Fibroblast of lung (primary cell): ENCODE measurements around the gene SIPA1L3. TPM values are rescaled to one million over a fixed set of nuclear protein-coding genes. Genes with fewer than 3 reads are reported as not detected.

Experiments
- DNase-seq, 2 donors: peaks; one replicate each; pipeline versions ENCODE4 v3.0.0 to v3.0.0-alpha.2; 2010; ENCODE audit warnings: low read depth in 2 of 2
- H2AFZ ChIP-seq: 2 replicates; pipeline ENCODE4 v1.5.1; 2012; ENCODE audit warnings: low read length, control low read depth, inconsistent platforms
- H3K27ac ChIP-seq: 2 replicates; pipeline ENCODE4 v1.5.1; 2011; ENCODE audit warnings: low read length, control low read depth; ENCODE audit not compliant: insufficient read depth
- H3K27me3 ChIP-seq: 2 replicates; pipeline ENCODE4 v1.5.1; 2011; ENCODE audit warnings: mild to moderate bottlenecking, low read length; ENCODE audit not compliant: control insufficient read depth, insufficient read depth
- H3K36me3 ChIP-seq: 2 replicates; pipeline ENCODE4 v1.5.1; 2011; ENCODE audit warnings: low read length; ENCODE audit not compliant: control insufficient read depth, insufficient read depth
- H3K4me1 ChIP-seq: 2 replicates; pipeline ENCODE4 v1.5.1; 2011; ENCODE audit warnings: low read length; ENCODE audit not compliant: control insufficient read depth, insufficient read depth; ENCODE audit errors: extremely low read depth
- H3K4me2 ChIP-seq: 2 replicates; pipeline ENCODE4 v1.5.1; 2011; ENCODE audit warnings: low read length, control low read depth; ENCODE audit not compliant: insufficient read depth; ENCODE audit errors: extremely low read depth
- H3K4me3 ChIP-seq, 4 experiments: fragments of 200-600 bp in 1 of 4; sonication (generic) in 1 of 4; replicated peaks in 1 of 4; 2 replicates each; pipeline ENCODE4 v1.5.1; 2011 to 2016; ENCODE audit warnings: low read length in 4 of 4, low read depth in 3 of 4, mild to moderate bottlenecking in 3 of 4, control low read depth in 2 of 4, inconsistent platforms in 1 of 4, mixed read lengths in 1 of 4; ENCODE audit not compliant: insufficient read depth in 1 of 4; ENCODE audit errors: control extremely low read depth in 1 of 4
- H3K79me2 ChIP-seq: 2 replicates; pipeline ENCODE4 v1.5.1; 2012; ENCODE audit warnings: mild to moderate bottlenecking, low read length, inconsistent platforms; ENCODE audit not compliant: control insufficient read depth, insufficient read depth
- H3K9ac ChIP-seq: 2 replicates; pipeline ENCODE4 v1.5.1; 2011; ENCODE audit warnings: mild to moderate bottlenecking, low read length, control low read depth; ENCODE audit not compliant: insufficient read depth
- H3K9me3 ChIP-seq: 2 replicates; pipeline ENCODE4 v1.5.1; 2012; ENCODE audit warnings: low read depth, low read length; ENCODE audit not compliant: control insufficient read depth, insufficient read depth
- H4K20me1 ChIP-seq: 2 replicates; pipeline ENCODE4 v1.5.1; 2011; ENCODE audit warnings: low read length; ENCODE audit not compliant: control insufficient read depth, insufficient read depth; ENCODE audit errors: extremely low read depth
- CTCF ChIP-seq, 2 donors: IDR thresholded peaks in 1 of 2; conservative IDR thresholded peaks in 1 of 2; 1 replicate in 1 of 2; 2 replicates in 1 of 2; pipeline ENCODE4 v1.5.1; 2011 to 2012; ENCODE audit warnings: low read length in 2 of 2, control low read depth in 1 of 2, inconsistent platforms in 1 of 2, low read depth in 1 of 2, mild to moderate bottlenecking in 1 of 2
- EZH2 ChIP-seq: IDR thresholded peaks from 2 replicates; pipeline ENCODE4 v1.5.1; 2012; ENCODE audit warnings: low read length, control low read depth, mild to moderate bottlenecking; ENCODE audit errors: missing control alignments
- polyA plus RNA-seq, 2 donors: library from polyadenylated mRNA; depleted of rRNA in 1 of 2; stranded (reverse) in 1 of 2; unstranded in 1 of 2; fragments of >200 nt; gene quantifications; 2 replicates each; pipeline ENCODE4 v1.2.1, GENCODE V29; 2011 to 2012; ENCODE audit warnings: missing spikeins in 1 of 2
- total RNA-seq: library from RNA; depleted of rRNA; stranded (reverse); fragments of >200 nt; gene quantifications from 2 replicates; pipeline ENCODE4 v1.2.1, GENCODE V29; 2014

Gene SIPA1L3
- total and polyA plus RNA-seq, 2 donors (not counting 1 experiment from before 2014, with no cell fraction given), result 3.7 to 10.1 TPM

- no peaks in the 10 kb centered on the region for H3K36me3 ChIP-seq
- peak overlapping the region; percentile 36 for H3K9ac ChIP-seq
- no peaks in the 10 kb centered on the region for H4K20me1 ChIP-seq
- peak in 1 of 2 donors; percentile 74 for DNase-seq
- H3K9me3 ChIP-seq, result no peaks in the 10 kb centered on the region
- H3K4me1 ChIP-seq, result peaks cover 21% of the 10 kb centered on the region
- no peak overlapping the region for H2AFZ ChIP-seq
- peaks cover 22% of the 10 kb centered on the region for H3K79me2 ChIP-seq
- peak overlapping the region; percentile 17 for H3K27ac ChIP-seq
- peak overlapping the region; percentile 17 for H3K4me2 ChIP-seq
- TF ChIP-seq CTCF (conservative IDR thresholded peaks at IDR 0.05 in 1 of 2, IDR thresholded peaks at IDR 0.05 in 1 of 2; ENCODE audit: low read depth in 1 of 2, low read length in 2 of 2) (no peak), EZH2 (no peak)
- no peaks in the 10 kb centered on the region for H3K27me3 ChIP-seq
- H3K4me3 ChIP-seq, result no peak overlapping the region
These were observed 344.0 kb downstream of the SIPA1L3 start for GRCh38 chr19:38250821-38251563.

DNA sequence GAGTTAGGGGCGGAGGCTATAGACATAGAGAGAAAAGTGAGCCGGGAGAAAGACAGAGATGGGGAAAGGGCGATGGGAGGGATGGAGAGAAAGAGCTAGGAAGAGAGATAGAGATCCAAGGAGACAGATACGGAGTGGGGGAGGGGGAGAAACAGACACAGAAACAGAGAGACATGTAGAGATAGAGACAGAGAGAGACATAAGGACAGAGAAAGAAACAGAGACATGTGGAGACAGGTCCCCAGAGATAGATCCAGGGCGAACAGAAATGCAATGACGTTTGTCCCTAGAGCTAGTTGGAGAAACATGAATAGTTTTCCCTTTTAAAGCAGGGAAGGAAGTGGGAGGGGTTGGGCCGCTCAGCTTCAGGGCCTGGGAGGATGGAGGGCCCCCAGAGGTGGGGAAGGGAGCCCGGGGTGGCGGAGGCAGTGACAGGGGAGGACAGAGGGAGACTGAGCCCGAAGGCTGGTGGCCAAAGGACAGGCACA, 344.6 kb downstream of the SIPA1L3 start:
- DNase-seq, result peak in 1 of 2 donors; percentile 41
- H3K36me3 ChIP-seq, result no peaks in the 10 kb centered on the region
- H3K79me2 ChIP-seq, result peaks cover 23% of the 10 kb centered on the region
- H3K4me3 ChIP-seq, result no peak overlapping the region
- TF ChIP-seq CTCF (conservative IDR thresholded peaks at IDR 0.05 in 1 of 2, IDR thresholded peaks at IDR 0.05 in 1 of 2; ENCODE audit: low read depth in 1 of 2, low read length in 2 of 2) (no peak), EZH2 (no peak)
- no peaks in the 10 kb centered on the region for H4K20me1 ChIP-seq
- peak overlapping the region; percentile 36 for H3K9ac ChIP-seq
- peak overlapping the region; percentile 40 for H2AFZ ChIP-seq
- H3K4me2 ChIP-seq, result peak overlapping the region; percentile 17
- no peaks in the 10 kb centered on the region for H3K9me3 ChIP-seq
- peak overlapping the region; percentile 17 for H3K27ac ChIP-seq
- H3K27me3 ChIP-seq, result no peaks in the 10 kb centered on the region
- peaks cover 17% of the 10 kb centered on the region for H3K4me1 ChIP-seq

DNA sequence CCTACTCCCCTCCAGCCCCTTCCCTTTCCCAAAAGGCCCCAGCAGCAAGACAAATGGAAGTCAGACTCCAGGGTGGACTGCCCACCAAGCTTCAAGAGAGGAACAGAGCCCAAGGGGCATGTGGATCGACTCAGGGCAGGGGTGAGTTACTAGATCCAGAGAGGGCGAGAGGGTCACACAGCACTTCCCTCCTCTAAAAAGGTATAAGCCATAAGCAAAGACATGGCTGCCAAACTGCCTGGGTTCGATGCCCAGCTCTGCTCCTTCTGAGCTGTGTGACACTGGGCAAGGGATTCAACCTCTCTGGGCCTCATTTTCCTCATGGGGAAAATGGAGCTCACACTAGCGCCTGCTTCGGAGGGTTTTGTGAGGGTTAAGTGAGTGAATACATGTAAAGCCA, 345.4 kb downstream of the SIPA1L3 start:
- peak overlapping the region; percentile 12 for H3K27ac ChIP-seq
- H3K79me2 ChIP-seq, result peaks cover 23% of the 10 kb centered on the region
- H3K4me1 ChIP-seq, result peaks cover 16% of the 10 kb centered on the region
- TF ChIP-seq EZH2 (no peak), CTCF (conservative IDR thresholded peaks at IDR 0.05 in 1 of 2, IDR thresholded peaks at IDR 0.05 in 1 of 2; ENCODE audit: low read depth in 1 of 2, low read length in 2 of 2) (no peak)
- H3K9me3 ChIP-seq, result no peaks in the 10 kb centered on the region
- H3K4me2 ChIP-seq, result no peak overlapping the region
- H3K36me3 ChIP-seq, result no peaks in the 10 kb centered on the region
- no peak overlapping the region for H3K4me3 ChIP-seq
- H2AFZ ChIP-seq, result no peak overlapping the region
- H3K9ac ChIP-seq, result no peak overlapping the region
- DNase-seq, result no peak
- no peaks in the 10 kb centered on the region for H4K20me1 ChIP-seq
- H3K27me3 ChIP-seq, result no peaks in the 10 kb centered on the region
